HG02938 (cell line): ENCODE results near the gene IRGQ.

Experiments used
- ATAC-seq: cut with Tn5 transposase; IDR thresholded peaks from one replicate; pipeline ENCODE4 v1.9.1; 2021; ENCODE audit warnings: mild to moderate bottlenecking, moderate library complexity; ENCODE audit not compliant: unreplicated experiment

Gene IRGQ

DNA sequence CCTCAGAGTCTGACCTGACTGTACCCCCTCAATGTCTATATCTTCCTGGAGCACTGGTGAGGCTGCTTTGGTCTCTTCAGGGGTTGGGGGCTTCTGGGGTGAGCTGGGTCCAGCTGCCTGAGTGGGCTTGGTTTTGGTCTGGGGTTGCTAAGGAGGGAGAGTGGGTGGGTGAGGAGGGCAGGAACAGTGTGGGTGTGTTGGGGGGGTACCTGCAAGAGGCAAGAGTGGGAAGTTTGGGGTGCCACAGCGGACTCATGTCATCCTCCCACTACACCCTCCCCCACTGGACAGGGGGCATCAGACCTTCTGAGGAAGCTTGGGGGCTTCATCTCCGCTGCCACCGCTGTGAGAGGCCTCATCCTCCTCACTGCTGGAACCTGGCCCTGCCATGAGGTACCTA, 49.4 kb downstream of the IRGQ start:
- no peak for ATAC-seq

- ATAC-seq, result no peak
Measured at GRCh38 chr19:43545981-43546380, 50.0 kb downstream of the IRGQ start.

DNA sequence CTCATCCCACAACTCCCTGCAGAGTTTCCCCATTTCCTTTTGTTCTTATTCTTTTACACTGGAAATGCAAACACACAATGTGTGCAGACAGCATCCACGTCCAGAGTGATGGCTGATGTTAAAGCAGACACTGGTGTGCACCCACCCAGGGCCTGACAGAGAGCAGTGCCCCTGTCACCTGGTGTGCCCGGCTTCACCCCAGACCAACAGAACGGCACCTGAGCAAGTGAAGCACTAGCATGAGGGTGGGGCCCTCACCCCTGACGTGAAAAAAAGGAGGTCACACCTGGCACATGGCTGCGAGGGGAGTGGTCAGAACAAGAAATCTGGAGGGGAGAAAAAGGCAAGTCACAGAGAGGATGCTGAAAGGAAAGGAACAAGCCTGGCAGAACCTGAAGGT, 50.7 kb downstream of the IRGQ start:
- no peak for ATAC-seq

DNA sequence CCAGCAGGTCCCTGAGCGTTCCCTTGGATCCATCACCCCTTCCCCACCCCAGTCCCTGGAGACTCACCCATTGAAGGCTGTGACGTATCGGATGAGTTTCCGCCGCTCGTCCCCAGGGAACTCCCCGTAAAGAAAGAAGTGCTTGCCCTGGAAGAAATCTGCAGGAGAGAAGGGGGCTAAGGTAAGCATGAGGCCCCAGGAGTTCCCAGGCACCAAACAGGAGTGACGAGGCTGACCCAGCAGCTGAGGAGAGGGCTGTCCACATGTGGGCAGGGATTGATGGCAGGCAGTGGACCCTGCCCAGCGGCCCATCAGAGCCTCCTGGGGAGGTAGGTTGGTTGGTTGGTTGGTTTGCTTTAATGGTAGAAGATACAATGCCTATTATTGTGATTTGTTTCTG, 51.9 kb downstream of the IRGQ start:
- ATAC-seq, result no peak

DNA sequence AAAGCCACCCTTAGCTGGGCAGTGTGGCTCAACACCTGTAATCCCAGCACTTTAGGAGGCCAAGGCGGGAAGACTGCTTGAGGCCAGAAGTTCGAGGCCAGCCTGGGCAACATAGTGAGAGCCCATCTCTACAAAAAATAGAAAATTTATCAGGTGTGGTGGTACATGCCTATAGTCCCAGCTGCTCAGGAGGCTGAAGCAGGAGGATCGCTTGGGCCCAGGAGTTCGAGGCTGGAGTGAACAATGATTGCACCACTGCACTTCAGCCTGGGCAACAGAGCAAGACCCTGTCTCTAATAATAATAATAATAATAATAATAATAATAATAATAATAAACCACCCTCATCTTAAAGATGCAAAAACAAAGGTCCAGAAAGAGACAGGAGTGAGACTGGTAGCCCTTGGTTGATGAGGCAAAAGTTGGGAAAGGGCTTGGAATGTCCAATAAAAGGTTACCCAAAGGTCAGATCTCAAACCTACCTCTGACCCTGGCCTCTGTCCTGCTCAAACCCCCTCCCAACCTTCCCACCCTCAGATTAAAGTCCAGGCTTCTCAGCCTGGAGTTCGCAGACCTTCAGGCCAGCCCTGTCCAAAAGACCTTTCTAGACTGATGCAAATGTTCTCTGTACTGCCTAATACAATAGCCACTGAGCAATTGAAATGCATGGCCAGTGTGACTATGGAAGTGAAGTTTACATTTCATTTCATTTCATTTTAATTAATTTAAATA, 53.8 kb downstream of the IRGQ start:
- ATAC-seq, result no peak

DNA sequence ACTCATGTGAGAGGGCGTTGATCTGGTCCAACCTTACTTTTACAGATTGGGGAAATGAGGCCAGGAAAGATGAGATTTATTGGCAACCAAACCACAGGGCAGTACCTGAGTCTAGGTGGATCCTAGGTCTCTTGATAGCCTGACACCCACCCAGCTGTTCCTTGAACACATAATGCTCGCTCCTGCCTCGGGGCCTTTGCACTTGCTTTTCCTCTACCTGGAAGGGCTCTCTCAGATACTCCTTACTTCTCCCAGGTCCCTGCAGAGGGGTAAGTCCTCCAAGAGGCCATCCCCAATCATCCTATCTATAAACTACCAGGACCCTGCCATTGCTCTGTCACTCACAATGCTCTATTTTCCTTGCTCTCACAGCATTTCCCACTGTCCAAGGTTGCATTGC, 55.6 kb downstream of the IRGQ start:
- no peak for ATAC-seq

- ATAC-seq, result no peak
Measured at GRCh38 chr19:43538922-43539321, 57.0 kb downstream of the IRGQ start.

- ATAC-seq, result no peak
Measured at GRCh38 chr19:43534816-43535761, 60.8 kb downstream of the IRGQ start.
